GM20000 (cell line): Measurements from ENCODE around the gene GABRD.

Source experiments
- DNase-seq: peaks from one replicate; pipeline ENCODE4 v3.0.0; 2012; ENCODE audit warnings: low spot score
- CTCF ChIP-seq: IDR thresholded peaks from 2 replicates; pipeline ENCODE4 v1.5.1; 2012; ENCODE audit warnings: mild to moderate bottlenecking, control low read depth; ENCODE audit errors: extremely low read depth, missing control alignments

Gene GABRD

DNA sequence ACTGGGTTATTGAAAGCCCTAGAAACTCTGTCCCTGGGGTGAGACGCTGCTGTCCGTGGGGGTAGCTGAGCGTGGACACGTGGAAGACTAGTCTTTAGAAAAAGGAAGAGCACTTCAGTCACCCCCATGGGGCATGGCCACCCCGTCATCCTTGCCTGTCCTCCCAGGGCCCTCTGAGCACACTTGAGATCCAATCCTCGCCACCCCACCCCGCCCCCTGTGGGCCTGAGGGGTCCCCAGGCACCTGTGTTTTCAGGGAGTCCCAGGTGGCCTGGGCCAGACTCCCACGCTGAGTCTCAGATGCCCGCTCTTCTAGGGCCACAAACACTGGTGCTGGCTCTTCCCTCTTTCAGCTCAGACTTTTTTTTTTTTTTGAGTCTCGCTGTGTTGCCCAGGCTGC, 33.6 kb downstream of the GABRD start:
- no peak for DNase-seq
- no peak for TF ChIP-seq CTCF

DNA sequence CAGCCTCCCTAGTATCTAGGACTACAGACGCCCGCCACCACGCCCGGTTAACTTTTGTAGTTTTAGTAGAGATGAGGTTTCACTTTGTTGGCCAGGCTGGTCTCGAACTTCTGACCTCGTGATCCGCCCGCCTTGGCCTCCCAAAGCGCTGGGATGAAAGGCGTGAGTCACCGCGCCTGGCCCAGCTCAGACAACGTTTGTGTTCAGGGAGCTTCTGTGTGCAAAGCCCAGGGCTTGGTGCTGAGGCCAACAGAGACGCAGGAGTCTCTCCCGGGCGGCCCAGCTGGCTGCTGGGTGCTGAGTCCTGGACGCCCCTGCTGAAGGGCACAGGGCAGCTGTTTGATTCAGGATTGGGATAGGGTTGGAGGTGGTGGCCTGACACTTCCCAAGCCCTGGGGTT, 34.1 kb downstream of the GABRD start:
- no peak for DNase-seq
- TF ChIP-seq CTCF = no peak

GRCh38 chr1:2053784-2054376, 34.7 kb downstream of the GABRD start:
- no peak for TF ChIP-seq CTCF
- no peak for DNase-seq

DNA sequence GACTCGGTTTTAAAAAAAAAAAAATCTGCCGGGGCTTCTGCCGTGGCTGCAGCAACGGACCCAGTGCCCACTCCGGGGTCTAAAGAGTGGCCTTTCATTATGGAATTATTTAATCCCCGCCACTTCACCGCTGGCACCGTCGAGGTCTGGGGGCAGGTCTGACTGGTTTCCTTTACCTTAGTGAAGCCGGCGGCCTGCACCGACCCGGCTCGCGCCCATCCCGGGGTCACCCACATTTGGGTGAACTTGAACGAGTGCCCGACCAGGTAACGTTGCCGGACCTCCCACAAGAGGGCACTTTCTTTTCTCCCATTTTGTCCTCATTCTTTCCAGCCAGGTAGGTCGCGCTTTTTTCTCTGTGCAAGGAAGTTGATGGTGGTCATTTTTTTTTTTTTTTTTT, 35.4 kb downstream of the GABRD start:
- TF ChIP-seq CTCF = no peak
- DNase-seq = no peak

DNA sequence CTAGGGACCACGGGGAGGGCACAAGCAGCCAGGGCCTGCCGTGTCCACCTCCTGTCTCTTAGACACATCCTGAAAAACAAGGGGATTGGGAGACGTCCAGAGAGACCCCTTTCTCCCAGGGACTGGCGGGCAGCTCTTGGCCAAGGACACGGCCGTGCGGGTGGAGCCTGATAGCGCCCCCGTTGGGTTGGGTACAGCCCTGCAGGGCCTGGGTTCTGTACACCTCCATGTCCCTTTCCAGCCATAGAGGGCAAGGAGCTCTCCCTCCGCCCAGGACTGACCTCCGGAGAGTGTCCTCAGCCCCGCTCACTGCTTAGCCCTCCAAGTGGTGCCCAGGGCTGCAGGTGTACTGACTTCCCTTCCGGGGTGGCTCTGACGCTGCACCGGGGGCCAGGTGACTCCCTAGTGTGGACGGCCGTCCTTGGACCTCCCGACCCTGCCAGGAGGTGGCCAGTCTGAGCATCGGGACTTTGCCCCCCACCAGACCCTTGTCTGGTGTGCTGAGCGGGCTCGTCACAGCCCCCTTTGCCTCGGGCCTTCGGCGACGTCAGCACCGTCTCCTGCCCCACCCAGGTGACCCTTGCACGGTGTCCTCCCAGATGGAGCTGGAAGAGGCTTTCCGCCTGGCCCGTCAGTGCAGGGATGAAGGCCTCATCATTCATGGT, 36.9 kb downstream of the GABRD start:
- no peak for TF ChIP-seq CTCF

GRCh38 chr1:2056955-2057590, 37.9 kb downstream of the GABRD start:
- DNase-seq = no peak
- no peak for TF ChIP-seq CTCF

More for the DNA sequence above, 36.9 kb downstream of the GABRD start:
- DNase-seq = no peak

- no peak for DNase-seq
- no peak for TF ChIP-seq CTCF
Measured at GRCh38 chr1:2059290-2059953, 40.3 kb downstream of the GABRD start.
